GM12878 (cell line): ENCODE results near the gene TMC8. TPM values are rescaled to one million over a fixed set of nuclear protein-coding genes. Genes with fewer than 3 reads are reported as not detected.

Source experiments
- CBX3 ChIP-seq: fragments of 200-600 bp; sonication (generic); IDR thresholded peaks from 2 replicates; pipeline ENCODE4 v1.6.1; 2016; ENCODE audit warnings: low read depth, borderline replicate concordance
- CBX5 ChIP-seq: sonication (generic); IDR thresholded peaks from 2 replicates; pipeline ENCODE4 v1.6.1; 2016; ENCODE audit warnings: low read depth, moderate library complexity, mild to moderate bottlenecking, inconsistent platforms
- CHD2 ChIP-seq: IDR thresholded peaks from 2 replicates; pipeline ENCODE4 v1.6.1; 2011; ENCODE audit warnings: low read depth, low read length, improper control_type of control experiment, borderline replicate concordance
- CREB1 ChIP-seq: IDR thresholded peaks from 2 replicates; pipeline ENCODE4 v1.6.1; 2012; ENCODE audit warnings: low read depth, mild to moderate bottlenecking, inconsistent platforms
- FOS ChIP-seq: IDR thresholded peaks from 3 replicates; pipeline ENCODE4 v1.6.1; 2011; ENCODE audit warnings: borderline replicate concordance; ENCODE audit not compliant: insufficient read length; ENCODE audit errors: extremely low read depth
- IRF3 ChIP-seq: fragments of 450-650 bp; IDR thresholded peaks from 2 replicates; pipeline ENCODE4 v1.6.1; 2014; ENCODE audit warnings: mild to moderate bottlenecking
- MEF2B ChIP-seq: fragments of 450-650 bp; IDR thresholded peaks from 2 replicates; pipeline ENCODE4 v1.6.1; 2018; ENCODE audit warnings: mild to moderate bottlenecking, moderate library complexity; ENCODE audit not compliant: partially characterized antibody, poor library complexity, severe bottlenecking
- MXI1 ChIP-seq: fragments of 150-350 bp; IDR thresholded peaks from 2 replicates; pipeline ENCODE4 v1.6.1; 2011; ENCODE audit warnings: low read depth, mild to moderate bottlenecking, inconsistent platforms, low read length, improper control_type of control experiment
- MYC ChIP-seq: IDR thresholded peaks from 2 replicates; pipeline ENCODE4 v1.6.1; 2011; ENCODE audit warnings: mild to moderate bottlenecking, low read length, moderate library complexity, inconsistent platforms; ENCODE audit not compliant: insufficient read depth, insufficient replicate concordance, insufficient read length, severe bottlenecking
- NFYA ChIP-seq: IDR thresholded peaks from 2 replicates; pipeline ENCODE4 v1.6.1; 2011; ENCODE audit warnings: low read depth, mild to moderate bottlenecking, low read length, improper control_type of control experiment, borderline replicate concordance
- NR2F1 ChIP-seq: fragments of 450-650 bp; conservative IDR thresholded peaks from 2 replicates; pipeline ENCODE4 v1.6.1; 2017; ENCODE audit warnings: mild to moderate bottlenecking
- POLR2AphosphoS2 ChIP-seq: IDR thresholded peaks from 2 replicates; pipeline ENCODE4 v1.6.1; 2011; ENCODE audit warnings: low read depth, mild to moderate bottlenecking, low read length, improper control_type of control experiment, moderate library complexity
- RAD51 ChIP-seq: fragments of 450-650 bp; IDR thresholded peaks from 2 replicates; pipeline ENCODE4 v1.6.1; 2016; ENCODE audit warnings: moderate library complexity, mild to moderate bottlenecking, inconsistent platforms
- RBBP5 ChIP-seq: fragments of 200-600 bp; sonication (generic); conservative IDR thresholded peaks from 2 replicates; pipeline ENCODE4 v1.6.1; 2016
- SMAD5 ChIP-seq: IDR thresholded peaks from 2 replicates; pipeline ENCODE4 v1.6.1; 2016; ENCODE audit warnings: antibody characterized with exemption, low read depth
- SP1 ChIP-seq: IDR thresholded peaks from one replicate; pipeline ENCODE4 v1.6.1; 2011; ENCODE audit warnings: low read depth, low read length
- TCF3 ChIP-seq: IDR thresholded peaks from 2 replicates; pipeline ENCODE4 v1.6.1; 2012; ENCODE audit warnings: low read depth, mild to moderate bottlenecking, low read length, borderline replicate concordance; ENCODE audit not compliant: insufficient read depth
- polyA plus RNA-seq, 11 experiments: library from polyadenylated mRNA; depleted of rRNA in 4 of 11; unstranded in 6 of 11; stranded (reverse) in 5 of 11; fragments of >200 nt; fragmentation: Nextera tagmentation in 4 of 11; fragmentation: Illumina TruSeq in 1 of 11; extraction: Ambion mirVana in 4 of 11; extraction: Trizol in 1 of 11; gene quantifications; 1 replicate in 1 of 11; 2 replicates in 10 of 11; pipeline versions ENCODE4 v1.2.1 to v1.2.3, GENCODE V29; 2011 to 2016; ENCODE audit warnings: inconsistent platforms in 2 of 11, missing spikeins in 2 of 11, low read depth in 1 of 11
- total RNA-seq, 4 experiments: library from RNA; depleted of rRNA in 3 of 4; stranded (reverse); fragments of >200 nt in 3 of 4; fragmentation: Illumina TruSeq in 1 of 4; extraction: Trizol in 1 of 4; gene quantifications; 2 replicates each; pipeline versions ENCODE4 v1.2.1 to v1.2.3, GENCODE V29; 2013 to 2021
- TF ChIP-seq, protein P1 (sequence below): fragments of 450-650 bp; IDR thresholded peaks from 2 replicates; pipeline ENCODE4 v1.6.1; 2017; ENCODE audit warnings: low read depth, mild to moderate bottlenecking, moderate library complexity
- TF ChIP-seq, protein P2 (sequence below): fragments of 450-650 bp; formaldehyde crosslinking; IDR thresholded peaks from 2 replicates; pipeline ENCODE4 v1.4.0; 2022; ENCODE audit warnings: mild to moderate bottlenecking, moderate library complexity

The TMC8 gene
- total and polyA plus RNA-seq, 10 of the 15 experiments (the other 5 are each of a cell fraction or from before 2014, with no cell fraction given): 2.7 to 128 (median 40.0) TPM

DNA sequence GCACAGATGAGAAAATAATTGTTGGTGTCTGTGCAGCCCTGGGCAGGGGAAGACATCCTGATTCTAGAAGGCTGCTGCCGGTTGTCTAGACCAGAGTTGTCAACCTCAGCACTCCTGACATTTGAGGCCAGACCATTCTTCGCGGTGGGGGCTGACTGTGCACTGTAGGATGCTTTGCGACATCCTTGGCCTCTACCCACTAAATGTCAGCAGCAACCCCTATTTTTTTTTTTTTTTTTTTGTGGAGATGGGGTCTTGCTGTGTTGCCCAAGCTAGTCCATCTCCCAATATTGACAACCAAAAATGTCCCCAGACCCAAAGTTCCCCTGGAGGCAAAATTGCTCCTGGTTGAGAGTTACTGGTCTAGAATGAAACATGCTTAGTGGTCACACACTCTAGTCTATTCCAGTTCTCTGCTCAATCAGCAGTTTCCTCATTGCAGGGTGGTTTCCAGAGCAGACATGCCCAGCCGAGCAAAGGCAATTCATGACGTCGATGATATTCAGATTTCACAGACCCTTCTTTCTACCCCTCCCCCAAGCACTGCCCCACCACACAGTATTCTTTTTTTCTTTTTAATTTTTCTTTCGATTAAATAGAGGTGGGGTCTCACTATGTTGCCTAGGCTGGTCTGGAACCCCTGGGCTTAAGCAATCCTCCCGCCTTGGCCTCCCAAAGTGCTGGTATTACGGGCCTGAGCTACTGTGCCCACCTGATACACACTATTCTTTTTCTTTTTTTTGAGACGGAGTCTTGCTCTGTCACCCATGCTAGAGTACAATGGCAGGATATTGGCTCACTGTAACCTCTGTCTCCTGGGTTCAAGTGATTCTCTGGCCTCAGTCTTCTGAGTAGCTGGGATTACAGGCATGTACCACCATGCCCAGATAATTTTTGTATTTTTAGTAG, 24.6 kb downstream of the TMC8 start (continued):
- TF ChIP-seq MYC: no peak
- TF ChIP-seq CREB1: peak; percentile 89
- no peak for TF ChIP-seq SMAD5
- TF ChIP-seq, protein P1, sequence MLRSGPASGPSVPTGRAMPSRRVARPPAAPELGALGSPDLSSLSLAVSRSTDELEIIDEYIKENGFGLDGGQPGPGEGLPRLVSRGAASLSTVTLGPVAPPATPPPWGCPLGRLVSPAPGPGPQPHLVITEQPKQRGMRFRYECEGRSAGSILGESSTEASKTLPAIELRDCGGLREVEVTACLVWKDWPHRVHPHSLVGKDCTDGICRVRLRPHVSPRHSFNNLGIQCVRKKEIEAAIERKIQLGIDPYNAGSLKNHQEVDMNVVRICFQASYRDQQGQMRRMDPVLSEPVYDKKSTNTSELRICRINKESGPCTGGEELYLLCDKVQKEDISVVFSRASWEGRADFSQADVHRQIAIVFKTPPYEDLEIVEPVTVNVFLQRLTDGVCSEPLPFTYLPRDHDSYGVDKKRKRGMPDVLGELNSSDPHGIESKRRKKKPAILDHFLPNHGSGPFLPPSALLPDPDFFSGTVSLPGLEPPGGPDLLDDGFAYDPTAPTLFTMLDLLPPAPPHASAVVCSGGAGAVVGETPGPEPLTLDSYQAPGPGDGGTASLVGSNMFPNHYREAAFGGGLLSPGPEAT: peak; percentile 99
- TF ChIP-seq MEF2B: peak; percentile 49
- no peak for TF ChIP-seq NFYA
- TF ChIP-seq NR2F1: no peak; the same call in 1 of the 2 replicates
- peak; percentile 85 for TF ChIP-seq CHD2
- 0 out of 2 replicates have a peak, but pooled peaks have one; percentile 65 for TF ChIP-seq CBX5
- TF ChIP-seq, protein P2, sequence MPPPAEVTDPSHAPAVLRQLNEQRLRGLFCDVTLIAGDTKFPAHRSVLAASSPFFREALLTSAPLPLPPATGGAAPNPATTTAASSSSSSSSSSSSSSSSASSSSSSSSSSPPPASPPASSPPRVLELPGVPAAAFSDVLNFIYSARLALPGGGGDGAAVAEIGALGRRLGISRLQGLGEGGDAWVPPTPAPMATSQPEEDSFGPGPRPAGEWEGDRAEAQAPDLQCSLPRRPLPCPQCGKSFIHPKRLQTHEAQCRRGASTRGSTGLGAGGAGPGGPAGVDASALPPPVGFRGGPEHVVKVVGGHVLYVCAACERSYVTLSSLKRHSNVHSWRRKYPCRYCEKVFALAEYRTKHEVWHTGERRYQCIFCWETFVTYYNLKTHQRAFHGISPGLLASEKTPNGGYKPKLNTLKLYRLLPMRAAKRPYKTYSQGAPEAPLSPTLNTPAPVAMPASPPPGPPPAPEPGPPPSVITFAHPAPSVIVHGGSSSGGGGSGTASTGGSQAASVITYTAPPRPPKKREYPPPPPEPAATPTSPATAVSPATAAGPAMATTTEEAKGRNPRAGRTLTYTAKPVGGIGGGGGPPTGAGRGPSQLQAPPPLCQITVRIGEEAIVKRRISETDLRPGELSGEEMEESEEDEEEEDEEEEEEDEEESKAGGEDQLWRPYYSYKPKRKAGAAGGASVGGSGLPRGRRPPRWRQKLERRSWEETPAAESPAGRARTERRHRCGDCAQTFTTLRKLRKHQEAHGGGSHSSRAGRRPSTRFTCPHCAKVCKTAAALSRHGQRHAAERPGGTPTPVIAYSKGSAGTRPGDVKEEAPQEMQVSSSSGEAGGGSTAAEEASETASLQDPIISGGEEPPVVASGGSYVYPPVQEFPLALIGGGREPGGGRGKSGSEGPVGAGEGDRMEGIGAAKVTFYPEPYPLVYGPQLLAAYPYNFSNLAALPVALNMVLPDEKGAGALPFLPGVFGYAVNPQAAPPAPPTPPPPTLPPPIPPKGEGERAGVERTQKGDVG: no peak
- no peak; the same call in 1 of the 2 replicates for TF ChIP-seq IRF3
- 0 out of 2 replicates have a peak, but pooled peaks have one; percentile 34 for TF ChIP-seq MXI1
- TF ChIP-seq SP1: peak; percentile 90
- TF ChIP-seq POLR2AphosphoS2: peak; percentile 77
- no peak for TF ChIP-seq CBX3
- 0 out of 2 replicates have a peak, but pooled peaks have one; percentile 21 for TF ChIP-seq RAD51
- no peak for TF ChIP-seq TCF3
- TF ChIP-seq RBBP5: no peak
- TF ChIP-seq FOS: no peak
